HG03521 (cell line): ENCODE data around the gene IGFBP4.

Source experiments
- ATAC-seq: cut with Tn5 transposase; IDR thresholded peaks from one replicate; pipeline ENCODE4 v1.9.1; 2021; ENCODE audit warnings: mild to moderate bottlenecking, moderate library complexity; ENCODE audit not compliant: unreplicated experiment

Gene IGFBP4

GRCh38 chr17:40470932-40471828 lies 27.9 kb downstream of the IGFBP4 start:
- ATAC-seq: no peak

- ATAC-seq: no peak
These were observed 28.8 kb downstream of the IGFBP4 start for GRCh38 chr17:40471846-40472732.

- ATAC-seq: no peak
These were observed 29.6 kb downstream of the IGFBP4 start for GRCh38 chr17:40472733-40473452.

DNA sequence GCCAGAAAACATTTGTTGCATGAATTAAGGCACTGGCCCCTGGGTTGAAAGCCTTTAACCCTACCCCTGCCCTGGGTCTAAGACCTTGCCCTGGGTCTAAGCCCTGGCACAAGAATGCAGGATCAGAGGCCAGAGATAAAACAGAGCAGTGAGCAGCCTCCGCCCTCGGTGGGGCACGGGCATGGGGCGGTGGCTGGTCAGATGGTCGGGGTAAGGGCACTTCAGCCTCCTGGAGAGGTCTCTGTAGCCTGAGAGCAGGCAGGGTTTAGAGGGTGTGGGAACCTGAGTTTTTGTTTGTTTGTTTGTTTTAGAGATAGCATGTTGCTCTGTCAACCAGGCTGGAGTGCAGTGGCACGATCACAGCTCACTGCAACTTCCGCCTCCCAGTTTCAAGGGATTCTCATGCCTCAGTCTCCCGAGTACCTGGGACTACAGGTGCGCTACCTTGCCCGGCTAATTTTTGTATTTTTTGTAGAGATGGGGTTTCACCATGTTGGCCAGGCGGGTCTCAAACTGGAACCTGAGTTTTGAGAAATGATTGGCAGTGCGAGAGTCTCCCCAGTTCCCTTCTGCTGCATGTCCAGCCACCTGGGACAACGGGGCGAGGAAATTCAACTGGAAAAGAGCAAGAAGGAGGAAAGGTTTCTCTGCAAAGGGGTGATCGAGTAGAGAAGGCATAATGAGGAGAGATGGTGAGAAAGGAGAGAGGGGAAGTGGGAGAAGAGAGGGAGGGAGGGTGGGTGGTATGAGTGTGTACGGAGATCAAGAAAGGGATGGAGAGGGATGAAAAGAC lies 30.5 kb downstream of the IGFBP4 start:
- no peak for ATAC-seq

DNA sequence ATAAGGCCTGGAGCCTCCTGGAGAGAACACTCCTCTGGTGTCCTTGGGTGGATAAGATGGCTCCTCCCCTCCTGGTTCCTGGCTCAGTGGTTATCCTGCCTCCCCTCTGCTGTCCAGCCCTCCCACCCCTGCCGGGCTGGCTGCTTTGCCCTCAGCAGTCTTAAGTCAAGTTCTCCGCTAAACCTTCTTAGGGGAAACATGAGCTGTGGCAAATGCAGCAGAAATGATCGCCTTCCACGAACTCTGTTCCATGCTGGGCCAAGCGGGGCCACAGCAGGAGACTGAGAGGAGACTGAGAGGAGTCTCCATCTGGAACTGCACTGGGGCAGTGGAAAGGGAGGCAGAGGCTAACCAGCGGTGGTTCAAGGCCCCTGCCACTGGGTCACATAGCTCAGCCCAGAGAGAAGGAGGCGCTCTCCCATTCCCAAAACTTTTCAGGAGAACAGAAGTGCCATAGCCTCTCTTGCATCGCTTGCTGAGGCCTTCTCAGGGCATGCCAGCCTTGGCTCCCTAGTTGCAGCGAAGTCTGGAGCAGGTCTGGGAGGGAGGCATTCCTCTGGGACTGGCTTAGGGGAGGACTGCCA lies 31.3 kb downstream of the IGFBP4 start:
- no peak for ATAC-seq

- no peak for ATAC-seq
These were observed 32.1 kb downstream of the IGFBP4 start for GRCh38 chr17:40475234-40475908.

DNA sequence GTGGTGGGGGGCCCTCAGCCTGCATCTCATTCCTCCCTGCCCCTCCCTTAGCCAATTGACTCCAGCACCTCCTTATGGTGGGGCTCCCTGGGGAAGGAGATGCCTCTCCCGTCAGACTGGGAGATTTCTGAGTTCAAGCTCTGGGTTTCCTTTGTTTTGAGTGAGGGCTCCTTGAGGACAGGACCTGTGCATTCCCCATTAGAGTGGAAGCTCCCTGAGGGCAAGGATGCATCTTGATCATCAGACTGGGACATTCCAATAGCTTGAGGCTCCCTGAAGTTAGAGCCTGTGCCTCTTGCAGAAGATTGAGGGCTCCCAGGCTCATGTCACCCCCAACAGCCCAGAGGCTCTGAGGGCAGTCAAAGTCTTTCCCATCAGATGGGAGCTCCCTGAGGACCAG lies 34.5 kb downstream of the IGFBP4 start:
- ATAC-seq: no peak

GRCh38 chr17:40478486-40478885 lies 35.2 kb downstream of the IGFBP4 start:
- ATAC-seq: no peak

DNA sequence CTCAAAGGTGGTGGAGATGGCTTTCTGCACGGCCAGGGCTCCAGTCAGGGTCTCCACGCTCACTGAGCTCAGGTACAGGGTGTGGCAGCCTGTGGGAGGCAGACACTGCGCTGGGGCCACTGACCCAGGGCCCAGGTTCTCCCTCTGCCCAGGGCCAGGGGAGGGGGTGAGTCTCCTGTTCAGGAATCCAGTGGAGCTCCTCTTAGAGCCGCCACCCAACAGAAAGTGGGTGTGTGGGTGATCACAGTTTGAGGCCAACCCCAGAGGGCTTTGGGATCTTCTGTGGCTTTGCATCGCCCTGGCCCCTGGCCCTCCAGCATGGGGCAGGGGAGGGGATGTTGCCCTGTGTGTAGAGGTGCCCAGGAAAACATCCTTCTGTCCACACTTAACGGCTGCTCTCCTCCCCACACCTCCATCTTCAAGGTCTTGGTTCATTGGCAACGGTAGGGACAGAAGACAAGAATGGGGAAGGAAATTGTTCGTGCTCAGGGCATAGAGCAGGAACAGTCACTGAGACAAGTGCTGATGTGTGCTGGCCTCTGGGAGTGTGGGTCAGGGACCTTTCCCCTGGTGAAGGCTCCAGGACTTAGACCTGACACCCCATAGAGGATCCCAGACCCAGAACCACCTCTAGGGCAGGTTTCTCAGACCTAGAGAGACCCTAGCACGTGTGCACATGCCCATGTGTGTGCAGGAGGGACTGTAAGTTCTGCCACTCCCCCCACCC lies 36.7 kb downstream of the IGFBP4 start:
- ATAC-seq: no peak

GRCh38 chr17:40480501-40481003 lies 37.3 kb downstream of the IGFBP4 start:
- no peak for ATAC-seq

DNA sequence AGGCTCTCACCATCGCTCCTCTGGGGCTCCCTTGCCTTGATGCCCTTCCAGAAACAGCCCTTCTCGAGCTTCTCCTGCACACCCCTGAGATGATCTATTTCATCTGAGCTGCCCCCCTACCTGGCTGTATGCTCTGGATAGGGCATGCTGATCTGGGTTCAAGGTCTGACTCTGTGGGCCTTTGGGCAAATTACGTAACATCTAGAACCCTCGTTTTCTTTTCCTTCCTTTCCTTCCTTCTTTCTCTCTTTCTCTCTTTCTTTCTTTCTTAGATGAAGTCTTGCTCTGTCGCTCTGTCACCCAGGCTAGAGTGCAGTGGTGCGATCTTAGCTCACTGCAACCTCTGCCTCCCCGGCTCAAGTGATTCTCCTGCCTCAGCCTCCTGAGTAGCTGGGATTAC lies 37.9 kb downstream of the IGFBP4 start:
- no peak for ATAC-seq

GRCh38 chr17:40482722-40483121 lies 39.5 kb downstream of the IGFBP4 start:
- no peak for ATAC-seq

DNA sequence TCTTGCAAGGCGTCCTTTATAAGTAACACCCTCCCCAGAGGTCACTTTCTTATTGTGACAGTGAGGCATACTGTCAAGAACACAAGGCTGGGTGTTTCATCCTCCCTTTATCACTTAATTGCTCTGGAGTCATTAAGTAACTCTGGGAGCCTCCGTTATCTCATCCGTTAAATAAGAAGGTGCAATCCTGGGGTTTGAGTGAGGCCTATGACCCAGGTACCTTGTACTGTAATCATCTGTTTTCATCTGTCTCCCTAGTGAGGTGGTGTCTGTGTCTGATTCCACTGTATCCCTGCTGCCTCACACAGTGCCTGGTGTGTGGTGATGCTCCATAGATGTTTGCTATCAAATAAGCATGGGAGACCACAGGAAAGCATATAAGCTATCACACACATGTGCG lies 40.4 kb downstream of the IGFBP4 start:
- ATAC-seq: no peak

DNA sequence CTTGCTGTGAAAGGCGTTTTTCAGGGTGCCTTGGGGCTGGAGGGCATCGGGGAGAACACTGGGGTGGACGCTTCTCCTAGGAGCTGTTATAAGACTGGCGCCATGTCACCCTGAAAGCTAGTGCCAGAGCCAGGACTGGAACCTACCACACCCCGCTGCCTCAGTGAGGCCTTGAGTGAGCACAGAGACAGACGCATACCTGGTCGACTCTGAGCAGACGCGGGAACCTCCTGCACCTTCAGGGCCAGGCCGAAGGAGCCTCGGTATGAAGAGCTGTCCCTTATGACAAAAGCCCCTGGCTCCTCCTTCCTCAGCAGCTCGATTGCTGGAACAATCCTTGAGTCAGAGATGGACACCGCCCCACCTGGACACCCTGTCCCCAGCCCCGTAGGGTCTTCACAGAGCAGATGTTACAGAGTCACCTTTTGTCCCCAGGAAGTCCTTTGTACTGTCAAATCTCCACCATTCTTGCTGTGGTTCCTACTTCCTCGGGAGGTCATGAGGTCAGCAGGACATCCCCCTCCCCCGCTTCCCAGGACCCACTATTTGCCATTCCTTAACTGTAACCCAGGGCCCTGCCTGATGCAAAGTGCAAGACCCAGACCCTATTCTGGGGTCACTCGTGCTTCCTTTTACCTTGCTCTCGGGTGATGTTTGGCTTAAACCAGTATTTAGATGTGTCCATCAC lies 41.2 kb downstream of the IGFBP4 start:
- ATAC-seq: no peak

GRCh38 chr17:40484973-40485530 lies 41.8 kb downstream of the IGFBP4 start:
- no peak for ATAC-seq

DNA sequence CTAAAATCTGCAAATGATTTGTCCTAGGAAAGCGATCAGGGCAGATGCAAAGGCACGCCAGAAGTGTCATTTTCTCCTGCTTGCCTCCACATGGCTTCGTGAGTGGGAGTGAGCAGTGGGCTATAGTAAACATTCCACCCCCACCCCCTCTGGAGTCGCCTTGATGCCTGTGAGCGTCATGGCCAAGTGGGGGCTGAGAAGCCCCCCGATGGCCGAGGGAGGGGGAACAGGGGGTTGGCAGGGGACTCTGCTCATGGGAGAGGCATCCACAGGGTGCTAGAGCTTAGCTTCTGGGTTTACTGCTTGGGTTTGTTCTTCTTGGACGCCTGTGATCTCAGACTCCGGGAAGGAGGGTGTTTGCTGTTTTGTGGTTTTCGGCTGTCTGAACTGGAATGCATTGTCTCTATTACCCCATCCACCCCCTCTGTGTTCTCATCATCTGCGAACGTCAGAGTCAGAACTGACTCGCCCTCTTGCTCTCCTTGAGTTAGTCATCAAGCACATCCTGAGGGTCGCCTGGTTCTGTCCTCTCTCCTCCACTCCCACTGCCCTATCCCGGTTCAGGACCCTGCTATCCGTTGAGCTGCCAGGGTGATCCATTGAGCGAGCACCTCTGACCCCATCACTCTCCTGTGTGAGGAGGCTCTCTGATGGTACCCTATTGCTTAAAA lies 42.7 kb downstream of the IGFBP4 start:
- no peak for ATAC-seq
